SW480 (cell line): ENCODE measurements around the gene IGLON5.
A peak's percentile ranks its signal among the peaks of the same experiment; 100 is the strongest.

Experiments used
- DNase-seq: peaks from one replicate; pipeline ENCODE4 v3.0.0-alpha.2; 2016; ENCODE audit warnings: low spot score

The IGLON5 gene

GRCh38 chr19:51311351-51312257 is at the start of gene IGLON5:
Gene IGLON5, plus strand, starts transcription at chr19:51311644. Its CDS starts 204 bp downstream, at chr19:51311848.
- DNase-seq, result no peak

DNA sequence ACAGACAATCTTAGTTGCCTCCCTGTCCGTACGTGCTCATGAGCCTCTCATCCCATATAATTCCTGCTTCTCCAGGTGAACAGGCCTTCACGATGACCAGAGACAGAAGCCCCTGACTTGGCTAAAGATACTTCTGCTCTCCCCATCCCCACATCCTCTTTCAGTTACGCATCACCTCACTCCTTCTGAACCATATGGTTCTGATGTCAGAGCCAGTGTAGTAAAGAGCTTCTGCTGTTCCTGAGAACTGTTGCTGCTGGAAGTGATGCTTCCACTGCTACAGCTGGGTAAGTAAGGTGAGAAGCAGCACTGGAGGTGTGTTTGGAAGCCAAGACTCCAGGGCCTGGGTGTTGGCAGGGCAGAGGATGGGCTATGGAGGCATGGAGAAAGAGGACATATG is 47.6 kb upstream of the IGLON5 start:
- DNase-seq, result no peak

DNA sequence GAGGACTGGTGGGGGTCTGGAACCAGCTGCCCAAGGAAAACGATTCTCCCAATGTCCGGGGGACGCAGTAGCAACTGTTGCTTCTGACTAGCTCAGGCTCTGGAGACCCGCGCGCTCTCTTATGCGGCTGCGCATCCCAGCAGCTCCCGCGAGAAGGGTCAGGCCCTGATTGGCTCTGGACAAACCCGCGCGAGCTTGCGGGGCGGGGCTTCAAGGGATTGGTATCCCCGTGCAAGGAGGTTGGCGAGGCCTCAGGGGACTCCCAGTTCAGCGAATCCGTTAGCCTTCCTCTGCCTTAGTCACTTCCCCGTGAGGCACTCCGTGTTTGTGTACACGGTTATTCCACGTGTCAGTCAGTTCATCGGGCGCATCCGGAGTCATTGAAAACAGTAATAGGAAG is 40.4 kb upstream of the IGLON5 start:
- DNase-seq, result no peak

- no peak for DNase-seq
Observed at GRCh38 chr19:51272183-51272810, 39.1 kb upstream of the IGLON5 start.

DNA sequence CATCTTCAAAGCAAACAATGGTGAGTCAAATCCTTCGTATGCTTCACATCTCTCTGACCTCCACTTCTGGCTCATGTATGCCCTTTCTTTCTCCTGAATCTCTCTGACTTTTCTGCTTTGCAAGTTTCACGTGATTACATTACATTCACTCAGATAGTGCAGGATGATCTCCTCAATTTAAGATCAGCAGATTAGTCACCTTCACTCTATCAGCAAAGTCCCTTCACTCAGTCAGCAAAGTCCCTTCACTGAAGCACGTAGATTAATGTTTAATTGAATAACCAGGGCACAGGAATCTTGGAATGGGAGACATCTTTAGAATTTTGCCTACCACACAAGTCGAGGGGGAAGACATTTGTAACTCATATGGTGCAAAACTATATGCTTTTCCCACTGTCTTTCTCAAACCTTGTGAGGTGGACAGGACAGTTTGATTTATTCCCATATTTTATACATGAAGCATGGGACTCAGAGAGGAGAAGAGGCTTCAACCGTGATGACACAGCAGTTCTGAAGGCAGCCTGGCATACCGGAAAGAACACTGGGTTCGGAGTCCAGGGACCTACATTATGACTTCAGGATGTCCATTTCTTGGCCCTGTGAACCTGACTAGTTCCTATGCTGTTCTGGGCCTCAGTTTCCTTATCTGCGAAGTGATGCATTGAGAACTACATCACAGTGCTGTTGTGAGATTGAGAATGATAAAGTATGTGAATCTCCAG is 37.2 kb upstream of the IGLON5 start:
- DNase-seq, result no peak

GRCh38 chr19:51277112-51277511 is 34.3 kb upstream of the IGLON5 start:
- DNase-seq, result no peak

- DNase-seq, result no peak
Observed at GRCh38 chr19:51282335-51282734, 29.1 kb upstream of the IGLON5 start.

DNA sequence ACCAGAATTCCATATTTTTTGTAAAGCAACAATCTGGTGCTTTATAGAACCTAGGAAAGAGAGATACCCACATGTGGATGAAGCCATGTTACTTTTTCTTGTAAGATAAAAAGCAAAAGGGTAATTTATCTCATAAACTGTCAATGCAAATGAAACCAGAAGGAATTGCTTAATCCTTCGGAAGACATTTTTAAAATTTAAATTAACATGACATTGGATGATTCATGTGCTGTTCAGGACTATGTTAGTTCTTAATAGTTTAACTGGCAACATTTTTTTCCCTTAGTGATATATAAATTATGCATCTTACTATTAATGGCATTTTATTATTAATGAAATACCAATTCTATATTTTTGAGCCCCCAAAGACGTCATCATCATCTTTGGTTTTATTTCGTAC is 25.8 kb upstream of the IGLON5 start:
- no peak for DNase-seq

- no peak for DNase-seq
Observed at GRCh38 chr19:51289635-51290034, 21.8 kb upstream of the IGLON5 start.

DNA sequence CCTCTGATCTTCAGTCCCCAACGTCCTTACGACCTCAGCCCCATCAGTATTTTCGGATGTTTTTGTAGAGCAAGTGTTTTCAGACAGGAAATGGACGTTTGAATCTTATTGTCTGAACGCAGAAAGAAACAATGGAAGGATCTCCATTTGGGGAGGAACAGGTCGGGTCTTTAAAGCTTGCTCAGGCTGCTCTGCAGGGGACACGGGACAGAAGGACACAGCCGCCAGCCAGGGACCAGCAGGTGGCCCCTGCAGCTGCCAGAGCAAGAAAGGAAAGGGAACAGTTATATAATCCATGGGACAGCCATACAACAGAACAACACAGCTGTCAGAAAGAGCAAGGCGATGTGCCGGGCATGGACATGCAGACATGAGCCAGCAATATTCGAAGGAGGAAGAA is 18.5 kb upstream of the IGLON5 start:
- no peak for DNase-seq

DNA sequence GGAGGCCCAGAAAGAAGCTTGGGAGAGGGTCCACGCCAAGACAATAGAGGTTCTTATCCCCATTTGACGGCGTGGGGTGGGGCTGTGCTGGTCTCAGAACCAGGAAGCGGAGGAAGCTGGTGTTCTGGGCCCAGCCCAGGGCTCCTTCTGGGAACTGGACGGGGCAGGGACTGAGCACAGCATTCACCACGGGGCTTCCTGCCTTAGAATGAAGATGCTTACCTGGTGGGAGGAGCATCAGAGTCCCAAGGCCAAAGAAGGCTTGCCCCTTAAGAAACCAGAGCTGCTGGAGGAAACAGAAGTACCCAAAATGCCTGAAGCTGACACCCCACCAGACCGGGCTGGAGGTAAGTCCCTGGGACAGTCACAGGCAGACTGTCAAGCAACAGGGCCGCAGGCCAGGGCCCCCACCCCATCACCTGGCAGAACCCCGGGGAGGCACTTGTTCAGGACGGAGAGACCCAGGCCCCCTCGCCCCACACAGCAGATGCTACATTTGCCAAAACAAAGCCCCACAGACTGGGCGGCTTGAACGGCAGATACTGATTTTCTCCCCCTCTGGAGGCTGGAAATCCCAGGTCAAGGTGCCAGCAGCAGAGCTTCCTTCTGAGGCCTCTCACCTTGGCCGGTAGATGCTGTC is 17.8 kb upstream of the IGLON5 start:
- DNase-seq, result no peak

DNA sequence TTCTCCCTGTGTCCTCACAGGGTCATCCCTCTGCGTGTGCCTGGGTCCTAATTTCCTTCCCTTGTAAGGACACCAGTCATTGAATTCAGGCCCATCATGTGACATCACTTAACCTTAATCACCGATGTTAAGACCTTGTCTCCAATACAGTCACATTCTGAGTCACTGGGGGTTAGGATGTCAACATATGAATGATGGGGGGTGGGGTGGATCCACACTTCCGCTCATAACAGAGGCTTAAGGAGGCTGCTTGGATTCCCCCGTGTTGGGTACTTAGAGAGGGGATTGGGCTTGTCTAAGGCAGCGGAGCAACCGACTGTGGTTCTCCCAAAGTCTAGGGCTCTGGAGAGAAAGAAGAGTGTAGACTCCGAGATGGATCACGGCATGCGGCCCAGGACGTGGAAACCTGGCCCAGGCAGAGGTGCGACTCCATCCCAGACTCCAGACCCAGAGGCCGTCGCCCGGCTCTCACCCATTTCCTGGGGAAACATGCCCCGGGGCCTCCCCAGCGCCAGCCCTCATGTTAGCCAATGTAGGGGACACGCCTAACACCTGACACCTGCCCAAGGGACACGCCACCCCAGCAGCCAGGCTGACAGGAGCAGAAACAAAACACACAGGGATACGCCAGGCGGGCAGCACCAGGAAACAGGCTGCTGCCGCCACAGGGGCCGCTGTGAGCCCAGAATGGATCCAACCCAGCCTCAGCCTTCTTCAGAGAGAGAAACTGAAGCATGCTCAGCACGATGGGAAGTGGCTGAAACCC is 17.1 kb upstream of the IGLON5 start:
- no peak for DNase-seq

GRCh38 chr19:51294977-51295375 is 16.5 kb upstream of the IGLON5 start:
- no peak for DNase-seq

DNA sequence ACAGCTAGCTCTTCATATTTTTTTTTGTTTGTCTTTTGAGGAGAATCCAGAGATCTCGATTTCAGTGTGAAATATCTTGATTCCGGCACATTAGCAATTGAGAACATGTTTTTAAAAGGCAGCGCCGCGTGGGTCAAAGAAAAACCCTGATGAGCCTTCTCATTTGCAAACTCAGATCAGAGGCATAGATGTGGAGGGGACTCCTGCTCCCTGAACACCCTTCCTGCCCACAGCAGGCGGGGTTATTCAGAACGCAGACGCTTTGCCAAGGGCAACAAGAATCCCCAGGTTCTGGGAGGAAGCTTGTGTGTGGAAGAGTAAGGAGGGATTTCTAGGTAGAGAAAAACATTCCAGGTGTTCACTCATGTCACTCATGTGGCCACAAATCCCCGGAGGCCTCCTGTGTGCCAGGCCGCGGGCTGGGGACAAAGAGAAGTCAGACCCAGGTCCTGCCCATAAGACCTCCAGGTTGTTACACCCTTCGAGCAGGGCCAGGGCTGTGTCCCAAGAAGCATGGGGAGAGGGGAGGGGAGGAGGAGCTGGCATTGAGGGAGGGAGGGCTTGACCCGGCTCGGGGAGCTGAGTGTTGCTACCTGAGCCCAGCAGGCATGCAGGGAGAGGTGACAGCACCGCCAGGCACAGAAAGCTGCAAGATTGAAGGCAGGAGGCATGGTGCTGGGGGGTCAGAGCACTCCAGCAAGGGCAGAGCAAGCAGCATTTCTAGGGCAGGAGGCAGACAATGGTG is 15.9 kb upstream of the IGLON5 start:
- DNase-seq, result no peak

DNA sequence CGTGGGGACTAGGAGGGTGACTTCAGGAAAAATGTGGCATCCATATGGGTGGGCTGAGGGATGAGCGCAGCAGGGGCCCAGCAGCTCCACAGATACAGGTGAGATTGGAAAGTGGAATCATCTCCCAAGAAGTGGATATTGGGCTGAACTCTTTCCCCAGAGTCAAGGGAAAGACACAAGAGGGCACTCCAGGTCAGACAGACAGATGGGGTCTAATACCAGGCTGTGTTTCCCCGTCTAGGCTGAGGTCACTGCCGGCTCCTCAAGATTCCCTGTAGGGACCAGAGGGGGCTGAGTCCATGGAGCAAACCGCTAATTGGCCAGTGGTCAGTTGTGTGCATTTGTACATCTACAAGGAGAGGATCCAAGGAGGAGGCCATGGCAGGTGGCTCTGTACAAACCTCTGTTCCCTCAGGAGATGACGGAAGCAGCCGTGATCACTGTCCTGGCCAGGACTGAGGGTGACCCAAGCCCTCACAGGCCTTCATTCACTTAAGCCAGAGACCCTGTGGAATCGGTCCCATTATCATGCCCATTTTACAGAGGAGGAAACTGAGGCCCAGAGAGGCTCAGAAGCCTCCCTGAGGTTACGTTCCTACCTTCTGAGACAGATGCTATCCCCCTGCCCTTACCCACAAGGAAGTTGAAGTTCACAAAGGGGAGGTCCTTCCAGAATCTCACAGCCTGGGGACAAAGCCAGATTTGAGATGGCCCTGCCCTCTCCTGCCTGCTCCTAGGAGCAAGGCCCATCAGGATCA is 14.9 kb upstream of the IGLON5 start:
- peak; percentile 54 for DNase-seq

DNA sequence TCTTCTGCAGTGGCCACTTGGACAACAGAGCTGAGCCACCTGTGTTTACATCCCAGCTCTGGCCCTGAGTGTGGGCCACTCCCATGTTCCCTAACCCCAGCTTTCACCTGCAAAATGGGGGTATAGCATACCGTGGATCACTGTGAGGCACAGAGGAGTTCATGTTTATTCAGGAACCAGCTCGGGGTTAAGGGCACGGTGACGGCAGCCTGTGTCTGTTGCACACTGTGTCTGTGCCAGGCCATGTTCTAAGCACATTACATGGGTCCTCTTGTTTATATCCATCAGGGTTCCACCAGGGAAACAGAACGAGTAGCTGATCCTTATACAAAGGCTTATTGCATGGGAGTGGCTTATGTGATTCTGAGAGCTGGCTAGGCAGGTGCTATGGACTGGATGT is 14.0 kb upstream of the IGLON5 start:
- no peak for DNase-seq

DNA sequence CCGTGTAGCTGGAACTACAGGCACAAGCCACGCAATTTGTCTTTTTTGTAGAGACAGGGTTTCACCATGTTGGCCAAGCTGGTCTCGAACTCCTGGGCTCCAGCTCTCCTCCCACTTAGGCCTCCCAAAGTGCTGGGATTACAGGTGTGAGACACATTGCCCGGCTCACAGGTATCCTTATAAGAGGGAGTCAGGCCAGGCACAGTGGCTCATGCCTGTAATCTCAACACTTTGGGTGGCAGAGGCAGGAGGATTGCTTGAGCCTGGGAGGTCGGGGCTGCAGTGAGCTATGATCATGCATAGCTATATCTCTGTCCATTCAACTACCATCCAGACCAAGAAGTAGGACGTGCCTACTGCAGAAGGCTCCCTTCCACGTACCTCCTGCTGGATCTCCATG is 10.2 kb upstream of the IGLON5 start:
- DNase-seq, result no peak

GRCh38 chr19:51305479-51305878 is 6.0 kb upstream of the IGLON5 start:
- DNase-seq, result no peak

DNA sequence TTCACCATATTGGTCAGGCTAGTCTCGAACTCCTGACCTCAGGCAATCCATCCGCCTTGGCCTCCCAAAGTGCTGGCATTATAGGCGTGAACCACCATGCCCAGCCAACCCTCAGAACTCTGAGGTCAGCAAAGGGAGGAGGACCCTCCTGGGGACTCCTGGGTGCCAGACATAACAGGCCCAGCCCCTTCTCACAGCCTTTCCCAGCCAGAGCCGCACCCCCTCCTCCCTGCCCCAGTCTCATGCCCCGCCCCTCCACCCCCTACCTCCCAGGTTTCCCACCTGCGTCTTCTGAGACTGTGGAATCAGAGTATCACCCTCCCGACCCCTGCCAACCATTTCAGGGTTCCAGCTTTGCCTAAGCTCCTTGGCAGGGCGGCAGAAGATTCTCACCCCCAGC is 5.2 kb downstream of the IGLON5 start:
- DNase-seq, result no peak

- DNase-seq, result no peak
Observed at GRCh38 chr19:51317376-51317775, 5.9 kb downstream of the IGLON5 start.
